PC-3 (cell line): ENCODE results near the gene ZNF507.

ENCODE experiments used
- EZH2phosphoT487 ChIP-seq: fragments of 300-600 bp; sonication (generic); IDR thresholded peaks from 2 replicates; pipeline ENCODE4 v1.6.1; 2018; ENCODE audit warnings: mild to moderate bottlenecking, antibody characterized with exemption, low read length, borderline replicate concordance
- TF ChIP-seq, protein P1 (sequence below): fragments of 300-600 bp; sonication (generic); conservative IDR thresholded peaks from 2 replicates; pipeline ENCODE4 v1.5.1; 2017; ENCODE audit warnings: antibody characterized with exemption, low read depth, mild to moderate bottlenecking, low read length

DNA sequence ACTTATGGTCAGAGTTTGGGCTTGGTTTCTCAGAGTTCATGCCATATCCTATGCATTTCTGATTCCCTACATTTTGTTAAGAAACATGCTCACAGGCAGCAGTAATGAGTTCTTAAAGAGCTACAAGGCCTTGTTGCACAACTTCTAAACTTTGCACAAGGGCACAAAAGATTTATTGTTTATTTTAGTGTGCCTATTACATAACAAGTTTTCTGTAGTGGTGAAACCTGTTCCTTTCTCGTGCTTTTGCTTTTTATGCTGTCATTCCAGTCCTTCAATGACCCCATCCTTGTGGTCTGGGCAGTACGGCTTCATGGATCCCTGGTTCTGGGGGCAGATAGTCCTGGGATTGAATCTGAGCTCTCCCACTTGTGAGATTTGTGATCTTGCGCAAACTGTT, 17.8 kb downstream of the ZNF507 start:
- TF ChIP-seq, protein P1, sequence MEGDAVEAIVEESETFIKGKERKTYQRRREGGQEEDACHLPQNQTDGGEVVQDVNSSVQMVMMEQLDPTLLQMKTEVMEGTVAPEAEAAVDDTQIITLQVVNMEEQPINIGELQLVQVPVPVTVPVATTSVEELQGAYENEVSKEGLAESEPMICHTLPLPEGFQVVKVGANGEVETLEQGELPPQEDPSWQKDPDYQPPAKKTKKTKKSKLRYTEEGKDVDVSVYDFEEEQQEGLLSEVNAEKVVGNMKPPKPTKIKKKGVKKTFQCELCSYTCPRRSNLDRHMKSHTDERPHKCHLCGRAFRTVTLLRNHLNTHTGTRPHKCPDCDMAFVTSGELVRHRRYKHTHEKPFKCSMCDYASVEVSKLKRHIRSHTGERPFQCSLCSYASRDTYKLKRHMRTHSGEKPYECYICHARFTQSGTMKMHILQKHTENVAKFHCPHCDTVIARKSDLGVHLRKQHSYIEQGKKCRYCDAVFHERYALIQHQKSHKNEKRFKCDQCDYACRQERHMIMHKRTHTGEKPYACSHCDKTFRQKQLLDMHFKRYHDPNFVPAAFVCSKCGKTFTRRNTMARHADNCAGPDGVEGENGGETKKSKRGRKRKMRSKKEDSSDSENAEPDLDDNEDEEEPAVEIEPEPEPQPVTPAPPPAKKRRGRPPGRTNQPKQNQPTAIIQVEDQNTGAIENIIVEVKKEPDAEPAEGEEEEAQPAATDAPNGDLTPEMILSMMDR, result no peak
- no peak for TF ChIP-seq EZH2phosphoT487
